ENCODE data around the gene EPAS1. TPM values are rescaled to one million over a fixed set of nuclear protein-coding genes. Genes with fewer than 3 reads are reported as not detected.

EPAS1 gene
- total RNA-seq, 2 donors from 2014 or later: 517 to 667 TPM

DNA sequence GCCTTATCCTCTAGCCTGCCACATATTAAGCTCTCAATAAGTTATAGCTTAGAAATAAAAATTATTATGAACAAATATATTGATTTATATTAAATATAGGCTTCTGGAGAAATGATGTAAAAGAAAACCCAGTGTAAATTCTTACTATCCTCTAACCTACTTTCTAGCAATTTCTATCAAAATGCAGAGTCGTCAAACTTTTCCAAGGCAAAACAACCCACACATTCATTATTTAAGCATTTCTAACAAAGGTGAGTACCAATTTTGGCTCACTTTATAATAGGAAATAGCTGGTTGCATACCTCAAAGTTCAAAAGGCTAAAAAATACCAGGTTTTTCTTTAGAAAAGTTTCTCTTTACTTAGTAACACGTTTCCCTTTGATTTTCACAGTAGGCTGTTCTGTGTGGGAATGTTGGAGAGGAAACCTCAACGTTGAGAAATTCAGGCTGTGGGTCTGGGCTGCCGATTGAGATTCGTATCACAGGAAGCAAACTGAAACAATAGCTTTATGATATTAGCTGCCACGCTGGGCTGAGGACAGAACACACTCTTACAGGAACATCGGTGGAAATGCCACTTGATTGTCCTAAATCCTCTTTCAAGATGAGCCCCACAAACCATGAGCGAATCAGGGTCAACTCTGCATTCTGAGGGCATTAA is 53.0 kb downstream of the EPAS1 start:
- no peak overlapping the region for H3K27ac ChIP-seq
- peaks cover 16 to 46% of the 10 kb centered on the region in 2 donors for H3K4me1 ChIP-seq (ENCODE audit: control insufficient read depth in 1 of 2, low read depth in 2 of 2)
- H3K36me3 ChIP-seq: peaks cover 12% of the 10 kb centered on the region
- ATAC-seq (ENCODE audit: insufficient number of reproducible peaks, low FRiP score, low read depth) (no peak), DNase-seq (ENCODE audit: low spot score) (no peak)
- no peaks in the 10 kb centered on the region for H3K27me3 ChIP-seq (replicated peaks; ENCODE audit: insufficient read depth)
- H3K9me3 ChIP-seq: no peaks in the 10 kb centered on the region
- TF ChIP-seq, protein P1, sequence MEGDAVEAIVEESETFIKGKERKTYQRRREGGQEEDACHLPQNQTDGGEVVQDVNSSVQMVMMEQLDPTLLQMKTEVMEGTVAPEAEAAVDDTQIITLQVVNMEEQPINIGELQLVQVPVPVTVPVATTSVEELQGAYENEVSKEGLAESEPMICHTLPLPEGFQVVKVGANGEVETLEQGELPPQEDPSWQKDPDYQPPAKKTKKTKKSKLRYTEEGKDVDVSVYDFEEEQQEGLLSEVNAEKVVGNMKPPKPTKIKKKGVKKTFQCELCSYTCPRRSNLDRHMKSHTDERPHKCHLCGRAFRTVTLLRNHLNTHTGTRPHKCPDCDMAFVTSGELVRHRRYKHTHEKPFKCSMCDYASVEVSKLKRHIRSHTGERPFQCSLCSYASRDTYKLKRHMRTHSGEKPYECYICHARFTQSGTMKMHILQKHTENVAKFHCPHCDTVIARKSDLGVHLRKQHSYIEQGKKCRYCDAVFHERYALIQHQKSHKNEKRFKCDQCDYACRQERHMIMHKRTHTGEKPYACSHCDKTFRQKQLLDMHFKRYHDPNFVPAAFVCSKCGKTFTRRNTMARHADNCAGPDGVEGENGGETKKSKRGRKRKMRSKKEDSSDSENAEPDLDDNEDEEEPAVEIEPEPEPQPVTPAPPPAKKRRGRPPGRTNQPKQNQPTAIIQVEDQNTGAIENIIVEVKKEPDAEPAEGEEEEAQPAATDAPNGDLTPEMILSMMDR (IDR thresholded peaks at IDR 0.05): no peak
- no peak overlapping the region for H3K4me3 ChIP-seq

DNA sequence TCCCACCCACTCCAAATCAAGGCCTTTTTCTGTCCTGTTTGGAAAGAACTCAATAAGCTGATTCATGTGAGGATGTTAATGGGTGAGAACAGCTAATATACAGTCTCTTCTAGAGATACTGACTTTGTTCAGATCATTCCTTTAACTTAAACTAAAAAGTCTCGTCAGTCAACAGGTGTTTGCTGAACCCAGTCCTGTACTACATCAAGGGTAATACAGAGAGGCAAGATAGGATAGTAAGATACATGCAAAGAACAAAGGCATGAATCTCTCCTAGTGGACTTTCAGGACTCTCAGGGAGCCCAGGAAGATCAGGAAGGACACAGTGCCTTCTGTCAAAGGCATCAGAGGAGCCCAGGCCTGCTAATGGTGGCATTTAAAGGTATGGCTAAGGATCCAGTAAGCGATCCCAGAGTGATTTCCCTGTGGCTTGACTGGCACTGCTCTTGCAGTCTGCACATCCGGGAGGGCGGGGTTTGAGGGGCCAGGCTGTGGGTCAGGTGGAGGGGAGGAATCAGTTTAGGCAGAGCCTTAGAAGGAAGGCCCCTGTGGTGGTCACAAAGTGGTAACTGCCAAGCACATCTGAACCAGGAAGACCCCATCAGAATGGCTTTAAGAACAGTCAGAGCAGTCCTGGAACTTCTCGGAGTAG is 54.0 kb downstream of the EPAS1 start:
- Histone ChIP-seq H3K4me3 (no peak overlapping the region), H3K27ac (no peak overlapping the region), H3K27me3 (replicated peaks; ENCODE audit: insufficient read depth) (no peaks in the 10 kb centered on the region), H3K4me1 (ENCODE audit: control insufficient read depth in 1 of 2, low read depth in 2 of 2) (peaks cover 7 to 37% of the 10 kb centered on the region in 2 donors), H3K36me3 (peaks cover 21% of the 10 kb centered on the region), H3K9me3 (no peaks in the 10 kb centered on the region)
- TF ChIP-seq, protein P1 (IDR thresholded peaks at IDR 0.05): no peak
- no peak for ATAC-seq (ENCODE audit: insufficient number of reproducible peaks, low FRiP score, low read depth)
- no peak for DNase-seq (ENCODE audit: low spot score)

DNA sequence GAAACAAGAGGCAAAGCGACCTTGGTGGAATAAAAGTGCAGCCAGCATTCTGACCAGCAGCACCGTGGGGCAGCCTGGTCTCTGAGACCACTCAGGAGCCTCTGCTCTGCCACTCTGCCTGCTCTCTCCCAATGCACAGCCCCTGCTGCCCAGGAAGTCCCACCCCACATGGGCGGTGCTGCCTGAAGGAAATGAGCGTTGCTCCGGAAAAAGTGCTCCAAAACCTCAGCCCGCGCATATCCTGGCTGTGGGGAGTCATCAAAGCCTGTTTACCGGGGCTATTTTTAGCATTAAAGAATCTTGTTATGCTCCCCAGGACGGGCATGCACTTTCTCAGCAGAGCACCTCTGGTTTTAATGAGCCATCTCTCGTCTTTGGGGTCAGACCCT is 54.5 kb downstream of the EPAS1 start:
- peaks cover 27% of the 10 kb centered on the region for H3K36me3 ChIP-seq
- TF ChIP-seq, protein P1 (IDR thresholded peaks at IDR 0.05): no peak
- peak overlapping the region; percentile 29 for H3K4me3 ChIP-seq
- H3K4me1 ChIP-seq (ENCODE audit: control insufficient read depth in 1 of 2, low read depth in 2 of 2): peaks cover 3 to 32% of the 10 kb centered on the region in 2 donors
- no peaks in the 10 kb centered on the region for H3K27me3 ChIP-seq (replicated peaks; ENCODE audit: insufficient read depth)
- no peak for DNase-seq (ENCODE audit: low spot score)
- H3K9me3 ChIP-seq: no peaks in the 10 kb centered on the region
- no peak for ATAC-seq (ENCODE audit: insufficient number of reproducible peaks, low FRiP score, low read depth)
- H3K27ac ChIP-seq: no peak overlapping the region

DNA sequence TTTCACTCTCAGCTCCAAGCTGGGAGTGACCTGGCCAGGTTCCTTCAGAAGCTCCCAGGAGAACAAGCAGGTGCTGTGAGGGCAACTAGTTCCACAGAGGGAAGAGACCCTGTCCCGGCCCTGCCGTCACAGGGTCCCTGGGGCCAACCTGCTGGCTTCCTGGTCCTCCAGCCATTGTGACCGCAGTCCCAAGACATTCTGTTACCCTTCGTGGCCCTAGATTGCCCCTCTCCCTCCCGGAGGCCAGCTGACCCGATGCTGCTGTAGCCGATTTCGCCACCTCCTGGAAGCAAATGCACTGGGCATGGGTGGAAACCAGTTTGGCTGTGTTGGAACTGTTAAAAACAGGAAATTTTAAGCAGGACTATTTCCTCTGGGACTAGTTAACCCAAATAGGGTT is 55.4 kb downstream of the EPAS1 start:
- H3K4me3 ChIP-seq: no peak overlapping the region
- H3K36me3 ChIP-seq: peaks cover 33% of the 10 kb centered on the region
- TF ChIP-seq, protein P1 (IDR thresholded peaks at IDR 0.05): no peak
- H3K27ac ChIP-seq: no peak overlapping the region
- H3K4me1 ChIP-seq (ENCODE audit: control insufficient read depth in 1 of 2, low read depth in 2 of 2): peaks cover 3 to 23% of the 10 kb centered on the region in 2 donors
- DNase-seq (ENCODE audit: low spot score): no peak
- no peaks in the 10 kb centered on the region for H3K9me3 ChIP-seq
- H3K27me3 ChIP-seq (replicated peaks; ENCODE audit: insufficient read depth): no peaks in the 10 kb centered on the region
- no peak for ATAC-seq (ENCODE audit: insufficient number of reproducible peaks, low FRiP score, low read depth)

DNA sequence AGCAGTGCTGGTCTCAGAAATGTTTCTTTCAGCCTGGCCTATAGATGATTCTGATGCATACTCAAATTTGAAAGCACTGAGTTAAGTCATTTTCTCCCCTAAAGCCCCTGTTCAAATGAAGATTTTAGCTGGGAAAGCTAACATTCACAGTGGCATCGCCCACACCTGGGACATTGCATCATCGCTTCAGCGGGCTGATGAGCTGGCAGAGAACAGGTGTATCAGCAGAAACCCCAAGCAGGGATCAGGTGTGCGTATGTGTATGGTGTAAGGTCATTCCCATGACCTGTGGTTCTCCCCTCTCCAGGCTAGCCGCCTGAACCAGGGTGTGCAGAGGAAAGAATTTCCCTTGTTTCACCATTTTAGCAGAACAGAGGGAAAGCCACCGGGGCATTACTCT is 56.3 kb downstream of the EPAS1 start:
- peaks cover 40% of the 10 kb centered on the region for H3K36me3 ChIP-seq
- no peak for ATAC-seq (ENCODE audit: insufficient number of reproducible peaks, low FRiP score, low read depth)
- no peak overlapping the region for H3K27ac ChIP-seq

More for the DNA sequence above, 56.3 kb downstream of the EPAS1 start:
- Histone ChIP-seq H3K4me3 (no peak overlapping the region), H3K9me3 (no peaks in the 10 kb centered on the region), H3K27me3 (replicated peaks; ENCODE audit: insufficient read depth) (no peaks in the 10 kb centered on the region), H3K4me1 (ENCODE audit: control insufficient read depth in 1 of 2, low read depth in 2 of 2) (peaks cover 3 to 19% of the 10 kb centered on the region in 2 donors)
- TF ChIP-seq, protein P1 (IDR thresholded peaks at IDR 0.05): no peak
- DNase-seq (ENCODE audit: low spot score): no peak

All from thoracic aorta (tissue), 2 donors.